GM19193 (cell line): Measurements from ENCODE around the gene TPCN2.

Source experiments
- POLR2A ChIP-seq: IDR thresholded peaks from 4 replicates; pipeline ENCODE4 v1.6.1; 2011; ENCODE audit not compliant: insufficient read depth, insufficient read length; ENCODE audit errors: extremely low read depth

The TPCN2 gene

DNA sequence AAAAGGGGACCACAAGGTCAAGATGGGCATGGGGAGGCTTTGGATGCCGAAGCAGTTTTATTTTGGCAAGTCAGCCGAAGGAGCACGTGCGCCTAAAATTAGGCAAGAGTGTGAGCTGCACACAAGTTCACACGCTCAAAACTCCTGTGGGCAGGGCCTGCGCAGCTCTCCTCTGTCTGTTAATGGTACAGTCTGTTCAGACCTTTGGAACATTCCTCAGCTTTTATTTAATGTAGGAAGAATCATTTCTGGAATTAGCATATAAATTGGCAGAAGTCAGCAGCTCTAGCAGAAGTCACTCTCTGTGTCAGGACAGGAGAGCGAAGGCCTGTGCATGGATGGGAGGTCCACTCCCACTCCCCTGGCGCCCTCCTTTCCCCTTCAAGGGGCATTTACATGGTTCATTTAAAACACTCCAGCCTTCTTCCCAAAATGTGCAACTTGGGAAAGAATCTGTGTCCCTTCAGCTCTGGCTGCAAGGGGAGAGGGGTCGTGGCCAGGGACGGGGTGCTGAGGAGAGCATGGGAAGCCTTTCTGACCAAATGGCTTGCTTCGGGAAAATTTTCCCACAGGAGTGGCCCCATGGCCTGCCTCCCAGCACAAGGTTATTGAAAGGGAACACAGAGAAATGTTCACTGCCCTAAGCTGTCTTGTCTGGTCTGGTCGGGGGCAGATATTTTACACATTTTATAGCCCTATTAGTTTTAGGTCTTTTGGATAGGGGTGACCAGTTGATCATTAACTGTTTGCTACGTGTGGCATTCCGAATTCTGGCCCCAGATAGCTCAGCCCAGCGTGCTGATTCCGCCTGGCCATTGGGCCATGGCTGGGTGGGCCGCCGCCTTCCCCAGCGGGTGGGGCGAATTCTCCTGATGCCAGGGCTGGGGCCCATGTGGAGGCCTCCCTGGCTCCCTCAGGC is 63.2 kb downstream of the TPCN2 start:
- TF ChIP-seq POLR2A, result no peak

DNA sequence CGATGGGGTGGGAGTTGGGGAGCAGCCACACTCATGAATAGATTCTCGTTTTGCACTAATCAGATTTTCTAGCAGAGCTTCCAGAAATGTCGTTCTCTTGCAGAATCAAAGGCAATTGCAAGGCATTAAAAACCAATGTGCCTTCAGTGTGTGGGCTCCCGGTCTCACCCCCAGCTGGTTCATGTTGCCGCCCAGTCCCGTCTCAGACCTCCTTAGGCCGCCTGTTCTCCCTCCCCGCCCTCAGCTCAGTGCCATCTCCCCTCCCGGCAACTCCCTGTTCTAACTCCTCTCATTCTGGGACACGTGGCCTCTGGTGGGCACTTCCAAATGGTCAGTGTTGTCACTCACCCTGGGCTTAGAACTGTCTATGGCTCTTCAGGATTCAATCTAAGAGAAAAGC is 64.5 kb downstream of the TPCN2 start:
- no peak for TF ChIP-seq POLR2A

- TF ChIP-seq POLR2A, result no peak
Measured at GRCh38 chr11:69113646-69114340, 65.1 kb downstream of the TPCN2 start.

DNA sequence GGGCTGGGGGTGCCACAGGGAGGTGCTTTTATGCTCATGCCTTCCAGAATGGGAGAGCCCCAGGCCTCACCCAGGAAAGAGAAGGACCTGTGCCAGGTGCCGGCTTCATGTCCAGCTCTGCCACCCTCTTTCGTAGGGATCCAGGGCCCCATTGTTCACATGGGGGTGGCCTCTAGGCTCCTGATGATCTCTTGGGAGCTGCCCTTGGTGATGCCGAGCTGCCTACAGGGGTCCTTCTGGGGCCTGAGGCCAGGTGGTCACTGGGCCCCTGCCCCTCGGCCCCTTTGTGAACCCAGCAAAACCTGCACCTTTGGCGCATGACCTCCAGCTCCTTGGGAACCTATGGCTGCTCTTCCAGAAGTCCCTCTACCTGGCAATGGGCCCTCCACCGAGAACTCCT is 65.6 kb downstream of the TPCN2 start:
- no peak for TF ChIP-seq POLR2A

DNA sequence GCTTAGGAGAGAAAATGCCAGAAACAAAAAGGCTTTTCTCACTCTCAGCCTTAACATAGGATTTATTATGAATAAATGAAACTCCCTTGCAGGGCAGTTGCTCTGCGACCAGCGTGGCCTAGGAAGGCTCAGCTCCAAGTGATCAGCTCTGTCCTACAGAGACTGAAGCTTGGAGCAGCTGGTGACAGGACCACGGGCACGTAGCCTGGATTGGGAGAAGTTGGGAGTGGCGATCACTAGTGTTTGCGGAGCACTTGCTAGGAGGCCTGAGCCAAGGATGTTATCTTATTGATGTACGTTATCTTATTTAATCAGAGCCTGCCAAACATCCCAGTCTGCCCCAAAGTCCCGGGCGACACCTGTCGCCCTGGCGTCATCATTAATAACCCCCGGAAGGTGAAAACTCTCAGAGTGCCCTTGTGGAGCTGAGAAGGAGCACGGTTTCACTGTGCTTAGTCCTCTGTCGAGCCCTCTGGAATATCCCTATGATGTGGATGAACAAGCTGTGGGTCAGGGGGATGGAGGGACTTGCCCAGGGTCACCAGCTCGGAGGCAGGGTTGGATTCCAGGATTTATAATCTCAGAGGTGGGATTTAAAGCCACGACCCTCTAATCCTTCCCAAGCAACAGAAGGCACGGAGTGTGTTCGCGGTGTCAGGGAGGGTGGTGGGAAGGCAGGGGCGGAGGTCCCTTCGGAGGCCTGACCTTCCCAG is 66.2 kb downstream of the TPCN2 start:
- no peak for TF ChIP-seq POLR2A

DNA sequence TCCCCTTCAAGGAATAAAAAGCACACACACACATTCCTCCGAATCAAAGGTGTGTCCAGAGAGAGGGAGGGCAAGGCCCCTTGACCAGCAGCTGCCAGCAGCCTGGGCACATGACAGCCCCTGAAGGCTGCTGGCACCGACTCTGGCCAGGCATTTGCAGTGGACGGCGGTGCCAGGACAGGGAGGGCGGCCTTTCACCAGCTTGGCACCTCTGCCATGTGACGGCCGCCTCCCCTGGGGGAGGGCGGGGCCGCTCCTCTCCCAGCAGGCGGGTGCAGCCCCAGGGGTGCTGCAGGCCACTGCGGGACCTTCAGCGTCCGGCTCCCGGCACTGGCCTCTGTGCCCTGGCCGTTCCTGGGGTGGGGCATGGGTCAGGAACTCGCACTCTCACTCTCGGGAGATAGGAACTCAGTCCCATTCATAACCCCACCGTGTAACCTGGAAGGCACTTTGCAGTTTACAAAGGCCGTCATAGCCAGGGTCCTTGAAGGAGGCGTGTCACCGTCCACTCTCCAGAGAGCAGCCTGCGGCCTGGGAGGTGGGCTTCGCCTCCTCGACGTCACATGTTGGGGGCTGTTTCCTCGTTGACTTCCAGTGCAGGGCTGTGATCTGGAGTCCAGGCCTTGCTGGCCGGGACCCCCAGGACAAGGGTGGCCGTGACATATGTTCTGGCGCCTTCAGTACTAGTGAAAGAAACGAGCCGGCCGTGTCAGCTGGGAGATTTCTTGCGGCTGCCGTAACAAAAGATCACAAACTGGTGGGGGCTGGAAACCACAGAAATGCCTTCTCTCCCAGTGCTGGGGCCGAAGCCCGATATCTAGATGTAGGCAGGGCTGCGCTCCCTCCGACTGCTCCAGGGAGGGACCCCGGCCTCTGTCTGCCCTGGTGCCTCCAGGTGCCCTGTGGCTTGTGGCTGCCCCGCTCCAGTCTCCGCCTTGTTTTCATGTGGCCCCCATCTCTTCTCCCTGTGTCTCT is 67.1 kb downstream of the TPCN2 start:
- TF ChIP-seq POLR2A, result no peak

DNA sequence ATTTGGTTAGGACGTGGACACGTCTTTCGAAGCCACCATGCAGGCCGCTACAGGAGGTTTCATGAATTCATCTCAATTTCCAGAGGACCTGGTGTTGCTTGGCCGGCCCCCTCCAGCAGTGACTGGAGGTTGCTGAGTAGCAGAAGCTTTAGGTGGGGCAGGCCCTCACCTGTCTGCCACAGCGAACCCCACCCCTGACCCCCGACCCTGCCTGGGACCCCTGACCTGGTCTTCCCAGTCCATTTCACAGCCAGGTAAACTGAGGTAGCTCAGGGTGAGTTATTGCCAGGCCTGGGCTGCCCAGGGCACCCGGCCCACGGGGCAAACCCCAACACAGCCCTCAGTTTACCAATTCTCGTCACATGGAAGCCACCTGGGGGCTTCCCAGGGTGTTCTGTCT is 67.9 kb downstream of the TPCN2 start:
- TF ChIP-seq POLR2A, result no peak

- TF ChIP-seq POLR2A, result no peak
Measured at GRCh38 chr11:69119190-69119589, 70.5 kb downstream of the TPCN2 start.

DNA sequence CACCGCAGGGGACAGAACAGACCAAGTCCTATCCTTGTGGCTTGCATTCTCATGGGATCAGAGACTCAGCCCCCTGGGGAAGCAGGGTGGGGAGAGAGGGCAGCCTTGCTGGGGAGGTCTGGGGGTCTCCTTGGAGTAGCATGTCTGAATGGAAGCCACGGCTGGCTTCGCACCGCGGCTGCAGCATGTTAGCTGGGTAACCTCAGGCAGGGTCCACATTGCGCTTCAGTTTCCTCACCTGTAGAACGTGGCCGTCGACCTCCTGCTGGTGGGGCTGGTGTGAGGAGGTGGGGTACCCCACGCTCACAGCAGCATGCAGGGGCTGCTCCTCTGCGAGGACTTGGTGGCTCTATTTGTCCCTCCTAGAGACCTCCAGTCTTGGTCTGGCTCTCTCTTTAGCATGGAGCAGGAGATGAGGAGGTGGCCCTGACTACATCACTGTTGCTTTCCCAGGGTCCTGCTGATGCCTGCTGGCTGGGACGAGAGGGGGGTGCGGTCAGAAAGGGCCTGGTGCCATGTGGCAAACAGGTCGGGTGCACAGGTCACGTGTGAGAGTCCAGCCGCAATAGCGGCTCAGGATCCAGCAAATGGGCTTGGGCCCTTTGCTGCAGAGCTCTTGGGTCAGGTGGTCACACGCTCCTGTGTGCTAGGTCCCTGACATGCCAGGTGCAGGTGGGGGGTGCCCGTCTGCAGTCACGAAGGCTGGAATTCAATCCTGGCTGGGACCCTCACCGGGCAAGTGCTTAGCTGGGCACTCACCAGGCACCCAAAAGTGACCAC is 71.6 kb downstream of the TPCN2 start:
- TF ChIP-seq POLR2A, result no peak

- no peak for TF ChIP-seq POLR2A
Measured at GRCh38 chr11:69121021-69121420, 72.3 kb downstream of the TPCN2 start.

DNA sequence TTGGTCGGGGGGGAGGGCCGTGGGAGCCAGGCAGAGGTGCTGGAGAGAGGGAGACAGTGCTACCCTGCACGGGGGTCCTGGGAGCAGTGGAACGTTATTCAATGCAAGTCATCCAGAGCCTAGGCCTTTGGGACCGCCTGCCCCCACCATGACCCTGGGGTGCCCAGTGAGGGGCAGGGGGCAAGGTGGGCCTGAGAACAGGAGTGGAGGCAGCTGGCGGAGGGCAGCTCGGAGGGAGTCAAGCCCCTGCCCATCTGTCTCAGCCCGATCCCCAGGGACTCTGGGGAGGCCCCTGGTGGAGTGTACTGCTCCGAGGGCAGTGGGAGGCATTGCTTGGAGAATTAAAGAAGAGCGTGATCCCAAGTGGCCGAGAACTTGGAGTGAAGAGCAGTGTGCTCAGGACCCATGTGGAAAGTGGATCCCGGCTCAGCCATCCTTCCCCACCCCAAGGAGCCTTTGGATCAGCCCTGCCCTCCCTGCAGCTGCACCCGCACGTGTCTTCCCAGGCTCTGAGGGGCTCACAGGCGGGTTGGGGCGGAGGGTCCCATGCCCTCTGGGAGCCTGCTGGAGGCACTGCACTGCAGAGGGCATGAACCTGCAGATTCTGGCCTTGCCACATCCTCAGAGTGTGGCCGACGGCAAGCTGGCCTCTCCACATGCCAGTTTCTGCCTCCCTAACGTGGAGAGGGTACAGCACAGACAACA is 73.0 kb downstream of the TPCN2 start:
- TF ChIP-seq POLR2A, result no peak

- no peak for TF ChIP-seq POLR2A
Measured at GRCh38 chr11:69122326-69122629, 73.5 kb downstream of the TPCN2 start.
